Hematopoietic multipotent progenitor cell treated with erythropoietin and hydrocortisone succinate and interleukin-3 and kit ligand, for 15 days (in vitro differentiated cells): ENCODE results near the gene PLPPR1.

Experiments
- DNase-seq: peaks from one replicate; pipeline ENCODE4 v3.0.0-alpha.2; 2015; ENCODE audit warnings: low spot score

PLPPR1 gene

DNA sequence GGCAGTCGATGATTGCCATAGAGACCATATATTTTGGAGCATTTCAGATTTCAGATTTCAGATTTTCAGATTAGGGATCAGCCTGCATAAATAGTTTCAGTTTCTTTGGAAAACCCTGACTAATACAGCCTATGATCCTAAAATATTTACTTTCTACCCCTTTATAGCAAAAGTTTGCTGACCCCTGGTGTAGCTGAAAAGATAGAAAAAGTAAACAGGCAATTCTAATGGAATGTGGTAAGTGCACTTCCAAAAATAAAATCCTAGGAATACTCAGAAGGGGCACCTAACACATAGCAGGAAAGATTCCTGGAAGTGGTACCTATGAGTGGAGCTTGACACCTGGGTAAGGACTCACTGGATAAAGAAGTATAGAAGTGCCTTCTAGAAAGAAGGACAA is 321.8 kb downstream of the PLPPR1 start:
- no peak for DNase-seq

DNA sequence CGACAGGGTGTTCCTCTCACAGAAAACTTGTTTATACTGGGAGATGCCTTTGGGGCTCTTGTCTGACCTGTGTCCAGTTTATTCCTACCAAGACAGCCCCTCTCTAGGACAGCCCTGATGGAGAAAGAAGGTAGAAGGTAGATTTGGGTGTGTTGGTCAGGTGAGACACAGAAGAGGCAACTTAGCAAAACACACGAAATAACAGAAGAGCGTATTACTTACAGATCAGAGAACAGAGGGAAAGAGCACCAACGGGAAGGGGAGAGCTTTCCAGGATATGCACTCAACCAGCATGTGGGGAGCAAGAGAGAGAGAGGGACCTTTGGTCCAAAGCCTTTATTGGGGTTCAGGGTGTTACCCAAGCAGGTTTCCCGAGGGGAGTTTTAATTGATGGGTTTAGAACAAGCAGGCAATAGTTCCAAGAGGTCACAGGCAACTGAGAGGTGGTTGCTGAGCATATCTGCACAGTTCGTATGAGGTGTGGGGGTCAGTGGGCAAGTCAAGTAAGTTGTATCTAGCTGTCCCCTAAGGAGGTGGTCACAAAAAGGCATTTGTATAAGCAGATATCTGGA is 324.5 kb downstream of the PLPPR1 start:
- no peak for DNase-seq

DNA sequence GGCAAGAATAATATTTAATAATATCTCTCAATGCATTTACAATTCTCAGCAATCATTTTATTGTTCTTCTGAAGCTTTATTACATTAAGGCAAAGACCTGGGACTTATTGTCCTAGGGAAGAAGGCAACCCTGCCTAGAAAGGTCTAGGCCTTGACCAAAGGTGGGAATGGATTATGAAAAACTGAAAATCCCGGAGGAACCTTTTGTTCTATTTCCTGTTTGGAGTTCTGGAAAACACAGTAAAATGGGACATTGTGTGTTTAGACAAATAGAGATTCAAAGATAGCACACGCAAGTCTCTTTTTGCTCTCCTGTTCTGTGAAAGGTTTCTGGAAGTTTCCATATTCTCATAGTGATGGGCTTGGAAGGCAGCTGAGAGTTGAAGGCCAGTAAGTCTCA is 325.2 kb downstream of the PLPPR1 start:
- DNase-seq = no peak

DNA sequence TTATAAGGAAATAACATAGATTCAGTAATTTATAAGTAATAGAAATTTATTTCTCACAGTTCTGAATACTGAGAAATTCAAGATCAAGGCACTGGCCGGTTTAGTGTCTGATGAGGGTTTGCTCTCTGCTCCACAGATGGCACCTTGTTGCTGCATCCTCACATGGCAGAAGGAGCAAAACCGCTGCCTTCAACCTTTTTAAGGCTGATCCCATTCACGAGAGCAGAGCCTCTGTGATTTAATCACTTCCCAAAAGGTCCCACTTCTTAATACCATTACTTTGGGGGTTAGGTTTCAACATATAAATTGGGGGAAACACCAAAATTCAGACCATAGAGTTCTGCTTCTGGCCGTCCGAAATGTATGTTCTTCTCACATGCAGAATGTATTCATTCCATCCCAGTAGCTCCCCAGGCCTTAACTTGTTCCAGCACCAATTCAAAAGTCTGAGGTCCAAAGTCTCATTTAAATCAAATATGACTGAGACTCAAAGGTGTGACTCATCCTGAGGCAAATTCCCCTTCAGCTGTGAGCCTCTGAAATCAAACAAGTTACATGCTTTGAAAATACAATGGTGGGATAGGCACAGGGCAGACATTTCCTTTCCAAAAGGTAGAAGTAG is 325.7 kb downstream of the PLPPR1 start:
- no peak for DNase-seq

DNA sequence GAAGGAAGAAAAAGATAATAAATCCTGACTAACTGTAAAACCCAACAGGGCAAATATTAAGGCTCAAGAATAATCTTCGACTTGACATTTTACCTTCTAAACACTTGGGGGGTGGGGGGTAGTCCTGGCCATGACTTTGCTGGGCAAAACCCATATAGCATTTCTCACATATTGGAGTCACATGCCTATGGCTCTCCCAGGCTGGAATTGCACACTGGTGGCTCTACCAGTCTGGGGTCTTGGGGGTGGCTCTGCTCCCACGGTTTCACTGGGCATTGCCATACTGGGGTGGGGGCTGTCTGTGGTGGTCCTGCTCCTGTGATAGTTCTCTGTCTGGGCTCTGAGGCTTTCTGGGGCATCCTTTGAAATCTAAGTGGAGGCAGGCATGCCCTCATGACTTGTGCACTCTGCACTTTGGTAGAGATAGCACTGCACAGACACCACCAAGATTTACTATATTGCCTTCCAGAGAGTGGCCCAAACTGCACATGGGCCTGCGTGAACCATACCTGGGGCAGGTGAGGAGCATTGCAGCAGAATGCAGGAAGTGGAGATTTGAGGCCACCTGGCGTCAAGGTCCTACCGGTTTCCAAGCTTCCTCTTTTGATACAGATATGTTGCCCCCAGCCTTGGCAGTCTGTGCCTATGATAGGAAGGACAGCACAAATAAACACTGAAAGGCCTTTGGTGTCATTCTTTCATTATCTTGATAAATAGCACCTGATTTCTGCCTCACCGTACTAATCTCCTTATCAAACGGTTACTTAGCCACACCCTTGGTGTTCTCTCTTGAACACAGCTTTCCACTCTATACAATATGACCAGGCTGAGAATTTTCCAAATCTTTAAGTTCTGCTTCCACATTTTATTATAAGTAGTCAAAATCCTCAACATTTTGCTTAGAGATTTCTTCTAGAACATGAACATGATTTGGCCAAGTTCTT is 326.5 kb downstream of the PLPPR1 start:
- DNase-seq = no peak

DNA sequence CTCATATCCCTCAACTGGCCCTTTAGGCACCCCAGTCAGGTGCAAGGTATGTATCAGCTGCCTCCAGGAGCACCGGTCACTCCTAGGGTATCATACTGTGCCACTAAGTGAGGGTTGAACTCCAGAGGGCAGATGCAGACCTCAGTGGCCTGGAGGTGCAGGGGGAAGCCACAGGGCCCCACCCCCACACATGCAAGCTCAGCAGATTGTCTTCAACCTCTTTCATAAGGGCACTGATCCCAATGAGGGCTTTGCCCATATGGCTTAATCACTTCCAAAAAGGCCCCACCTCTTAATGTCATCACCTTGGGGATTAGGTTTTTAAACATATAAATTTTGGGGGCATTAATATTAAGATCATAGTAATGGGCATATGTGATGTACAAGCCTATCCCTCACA is 328.1 kb downstream of the PLPPR1 start:
- DNase-seq = no peak

DNA sequence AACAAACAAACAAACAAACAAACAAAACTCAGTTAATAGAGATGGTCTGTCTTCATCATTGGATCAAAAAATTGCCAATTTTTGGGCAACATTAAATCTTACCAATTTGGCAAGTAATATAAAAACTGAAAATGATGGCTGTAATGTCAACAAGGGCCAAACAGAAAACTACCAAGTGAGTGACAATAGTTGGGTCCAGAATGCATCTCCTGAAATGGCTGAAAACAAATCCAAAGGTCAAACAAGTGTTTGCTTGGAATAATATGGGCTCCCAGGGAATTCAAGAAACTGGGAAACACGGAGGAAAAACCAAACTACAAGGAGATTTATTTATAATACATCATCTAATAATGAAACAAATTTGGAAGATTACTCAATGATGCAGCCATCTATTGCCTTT is 331.2 kb downstream of the PLPPR1 start:
- no peak for DNase-seq

DNA sequence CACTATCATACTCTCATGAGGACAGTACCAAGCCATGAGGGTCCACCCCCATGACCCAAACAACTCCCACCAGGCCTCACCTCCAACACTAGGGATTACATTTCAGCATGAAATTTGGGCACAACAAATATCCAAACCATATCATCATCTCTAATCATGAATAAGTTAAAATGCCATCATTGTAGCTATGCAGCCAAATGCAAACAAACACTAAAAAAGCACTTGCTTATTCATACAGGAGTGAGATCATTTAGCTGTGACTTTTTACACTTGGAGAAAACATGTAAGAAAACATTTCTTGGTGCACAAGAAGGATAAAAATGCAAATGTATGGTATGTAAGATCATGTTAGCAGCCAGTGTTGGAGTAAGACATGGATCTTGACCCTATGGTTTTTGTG is 332.1 kb downstream of the PLPPR1 start:
- DNase-seq = no peak

DNA sequence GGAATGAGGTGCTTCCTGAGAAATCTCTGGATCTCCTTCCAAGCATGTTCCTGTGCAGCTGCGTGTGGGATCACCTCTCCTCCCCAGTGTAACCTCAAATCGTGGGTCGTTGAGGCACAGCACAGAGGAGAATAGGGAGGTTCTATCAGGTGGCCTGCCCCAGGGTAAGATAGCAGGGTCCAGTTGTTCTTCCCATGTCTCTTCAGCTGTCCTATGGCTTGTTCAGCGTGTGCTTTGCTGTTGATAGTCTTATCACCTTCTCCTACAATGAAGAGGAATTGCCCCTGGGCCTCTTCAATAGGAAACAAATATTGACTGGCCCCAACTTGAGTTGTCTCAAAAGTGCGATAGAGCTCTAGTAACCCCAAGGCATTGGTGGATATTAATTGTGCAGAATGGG is 333.9 kb downstream of the PLPPR1 start:
- no peak for DNase-seq

DNA sequence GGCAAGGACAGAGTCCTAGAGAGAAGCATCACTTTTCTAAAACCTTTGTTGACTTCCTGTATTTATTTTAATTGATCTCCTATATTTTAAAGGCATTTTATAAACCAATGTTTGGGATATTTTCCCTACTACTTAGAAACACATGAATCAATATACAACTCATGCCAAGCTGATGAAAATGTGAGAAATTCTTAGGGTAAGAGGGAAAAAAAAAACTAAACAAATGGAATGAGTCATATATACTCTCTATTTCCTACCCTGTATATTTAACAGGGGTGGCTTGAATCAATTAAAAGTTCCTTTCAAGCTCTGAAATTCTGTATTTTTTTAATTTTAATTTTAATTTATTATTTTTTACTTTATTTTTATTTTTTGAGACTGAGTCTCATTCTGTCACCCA is 336.7 kb downstream of the PLPPR1 start:
- DNase-seq = no peak

DNA sequence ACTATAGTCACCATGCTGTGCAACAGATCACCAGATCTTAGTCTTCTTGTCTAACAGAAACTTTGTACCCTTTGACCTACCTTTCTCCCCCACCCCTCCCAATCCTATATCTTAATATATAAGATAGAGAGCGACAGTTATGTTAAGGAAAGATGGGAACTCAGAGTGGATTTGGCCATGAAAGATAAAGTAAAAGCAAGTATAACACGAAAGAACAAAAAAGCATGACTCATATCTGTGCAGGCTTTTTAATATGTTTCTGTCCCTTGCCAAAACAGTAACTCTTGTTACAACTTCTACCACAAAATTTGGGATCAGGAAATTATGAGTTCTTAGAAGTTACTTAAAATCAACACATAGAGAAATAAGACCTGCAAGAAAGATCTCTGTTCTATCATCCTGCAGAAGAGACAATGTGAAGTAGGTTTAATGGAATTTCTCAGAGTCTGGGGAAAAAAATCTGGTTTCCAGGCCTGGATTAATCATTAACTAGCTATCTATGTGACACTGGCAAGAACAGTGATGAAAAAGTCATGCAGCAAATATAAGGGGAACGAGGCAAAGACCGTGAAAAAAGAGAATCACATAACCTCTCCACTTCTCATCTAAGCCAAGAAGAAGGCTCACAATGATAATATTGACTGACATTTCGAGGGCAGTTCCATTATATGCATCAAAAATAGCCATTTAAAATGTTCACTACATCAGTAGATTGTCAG is 337.7 kb downstream of the PLPPR1 start:
- DNase-seq = no peak

DNA sequence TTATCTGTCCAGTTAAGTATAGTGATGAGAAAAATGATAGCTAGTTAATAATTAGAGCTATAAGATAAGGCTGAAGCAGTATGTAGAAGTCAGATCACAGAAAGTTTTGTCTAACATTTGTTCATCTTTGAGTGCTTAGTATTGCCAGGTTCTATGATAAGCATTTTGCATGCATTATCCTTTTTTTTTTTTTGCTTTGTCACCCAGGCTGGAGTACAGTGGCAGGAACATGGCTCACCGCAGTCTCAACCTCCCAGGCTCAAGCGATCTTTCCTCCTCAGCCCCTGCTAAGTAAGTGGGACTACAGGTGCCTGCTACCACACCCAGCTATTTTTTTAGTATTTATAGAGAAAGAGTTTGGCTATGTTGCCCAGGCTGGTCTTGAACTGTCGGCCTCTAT is 338.8 kb downstream of the PLPPR1 start:
- DNase-seq = no peak

DNA sequence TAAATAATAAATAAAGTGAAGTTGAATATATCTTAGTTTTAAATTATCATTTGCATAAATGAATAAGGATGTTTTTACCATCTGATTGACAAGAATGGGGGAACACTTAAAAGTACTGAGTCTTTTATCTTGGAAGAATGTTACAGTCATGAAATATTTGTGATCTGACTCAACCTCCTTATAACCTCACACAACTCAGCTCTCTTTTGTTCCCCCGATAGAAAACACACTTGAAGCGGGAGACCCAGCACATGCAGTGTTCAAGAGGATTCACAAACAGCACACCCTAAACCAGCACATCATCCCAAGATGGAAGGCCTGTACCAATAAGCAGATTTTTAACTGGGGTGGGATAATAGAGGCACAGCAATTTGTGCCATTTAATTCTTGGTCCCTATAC is 340.8 kb downstream of the PLPPR1 start:
- DNase-seq = no peak

DNA sequence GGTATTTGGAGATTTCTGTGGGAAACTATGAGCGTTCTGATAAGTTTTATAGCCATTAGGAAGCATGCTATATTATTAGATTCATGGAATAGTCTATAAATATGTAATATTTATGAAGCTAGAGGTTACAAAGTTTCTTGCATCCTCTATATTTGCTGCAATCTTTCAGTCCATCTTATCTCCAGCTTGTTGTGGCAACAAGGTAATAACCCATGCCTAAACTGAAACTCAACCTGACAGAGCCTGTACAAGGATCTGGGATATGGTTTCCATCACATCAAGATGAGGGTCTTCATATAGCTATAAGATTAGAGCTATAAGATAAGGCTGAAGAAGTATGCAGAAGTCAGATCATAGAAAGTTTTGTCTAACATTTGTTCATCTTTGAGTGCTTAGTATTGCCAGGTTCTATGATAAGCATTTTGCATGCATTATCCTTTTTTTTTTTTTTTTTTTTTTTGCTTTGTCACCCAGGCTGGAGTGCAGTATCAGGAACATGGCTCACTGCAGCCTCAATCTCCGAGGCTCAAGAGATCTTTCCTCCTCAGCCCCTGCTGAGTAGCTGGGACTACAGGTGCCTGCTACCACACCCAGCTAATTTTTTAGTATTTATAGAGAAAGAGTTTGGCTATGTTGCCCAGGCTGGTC is 341.5 kb downstream of the PLPPR1 start:
- no peak for DNase-seq

DNA sequence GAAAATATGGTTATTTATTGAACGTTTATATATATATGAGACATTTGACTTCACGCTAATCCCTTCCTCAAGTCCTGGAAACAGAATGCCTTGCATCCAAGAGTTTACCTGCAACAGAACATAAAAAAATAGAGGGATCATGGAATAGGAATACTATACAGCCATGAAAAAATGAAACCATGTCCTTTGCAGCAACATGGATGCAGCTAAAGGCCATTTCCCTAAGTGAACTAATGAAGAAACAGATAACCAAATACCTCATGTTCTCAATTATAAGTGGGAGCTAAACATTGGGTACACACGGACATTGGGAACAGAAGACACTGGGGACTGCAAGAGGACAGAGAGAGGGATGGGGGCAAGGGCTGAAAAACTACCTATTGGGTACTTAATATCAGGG is 343.3 kb downstream of the PLPPR1 start:
- DNase-seq = no peak

DNA sequence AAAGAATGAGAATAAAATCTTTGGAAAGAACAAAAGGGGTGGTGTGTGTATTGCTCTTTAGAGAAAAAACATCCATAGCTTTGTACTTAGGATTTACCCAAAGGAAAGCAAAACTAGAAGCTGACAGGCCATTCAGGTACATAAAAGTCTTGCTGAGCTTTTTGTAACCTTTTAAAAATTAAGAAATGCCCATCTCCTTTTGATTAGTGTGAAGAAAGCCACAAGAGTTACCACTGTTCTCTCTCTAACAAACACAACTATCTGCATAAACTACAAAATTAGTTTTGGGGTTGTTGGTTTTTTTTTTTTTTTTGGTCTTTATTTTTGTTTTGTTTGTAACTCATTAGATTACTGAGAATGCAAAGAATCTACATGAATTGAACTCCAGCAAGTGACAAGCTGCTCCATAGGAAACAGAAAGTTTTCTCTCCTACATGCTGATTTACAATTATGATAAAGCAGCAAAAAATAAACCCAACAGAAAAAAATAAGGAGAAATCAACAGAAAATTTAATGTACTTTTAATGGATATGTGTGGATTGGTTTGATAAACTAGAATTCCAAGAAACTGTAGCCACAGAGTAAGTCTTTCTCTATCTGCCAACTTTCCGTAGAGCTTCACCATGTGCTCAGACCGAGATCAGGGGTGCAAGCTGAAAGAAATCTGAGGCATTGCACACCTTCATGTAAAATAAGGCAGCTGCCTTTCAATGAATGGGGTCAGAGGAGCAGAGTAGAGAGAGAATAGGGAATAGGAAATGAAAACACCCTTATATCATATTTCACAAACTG is 344.0 kb downstream of the PLPPR1 start:
- DNase-seq = no peak
